ENCODE data around the gene CXCL10.

Gene CXCL10

DNA sequence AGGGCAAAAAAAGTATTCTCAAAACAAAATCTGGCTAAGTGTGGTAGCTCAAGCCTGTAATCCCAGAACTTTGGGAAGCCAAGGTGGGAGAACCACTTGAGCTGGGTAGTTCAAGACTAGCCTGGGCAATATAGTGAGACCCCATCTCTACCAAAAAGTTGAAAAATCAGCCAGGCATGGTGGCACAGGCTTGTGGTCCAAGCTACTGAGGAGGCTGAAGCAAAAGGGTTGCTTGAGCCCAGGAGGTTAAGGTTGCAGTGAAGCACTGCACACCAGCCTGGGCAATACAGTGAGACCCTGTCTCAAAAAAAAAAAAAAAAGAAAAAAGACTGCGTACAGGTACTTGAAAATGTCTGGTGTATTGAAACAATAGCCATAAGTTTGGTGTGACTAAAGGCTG lies 30.8 kb downstream of the CXCL10 start:
- no peak for DNase-seq (ENCODE audit: low read depth in 2 of 2)

DNA sequence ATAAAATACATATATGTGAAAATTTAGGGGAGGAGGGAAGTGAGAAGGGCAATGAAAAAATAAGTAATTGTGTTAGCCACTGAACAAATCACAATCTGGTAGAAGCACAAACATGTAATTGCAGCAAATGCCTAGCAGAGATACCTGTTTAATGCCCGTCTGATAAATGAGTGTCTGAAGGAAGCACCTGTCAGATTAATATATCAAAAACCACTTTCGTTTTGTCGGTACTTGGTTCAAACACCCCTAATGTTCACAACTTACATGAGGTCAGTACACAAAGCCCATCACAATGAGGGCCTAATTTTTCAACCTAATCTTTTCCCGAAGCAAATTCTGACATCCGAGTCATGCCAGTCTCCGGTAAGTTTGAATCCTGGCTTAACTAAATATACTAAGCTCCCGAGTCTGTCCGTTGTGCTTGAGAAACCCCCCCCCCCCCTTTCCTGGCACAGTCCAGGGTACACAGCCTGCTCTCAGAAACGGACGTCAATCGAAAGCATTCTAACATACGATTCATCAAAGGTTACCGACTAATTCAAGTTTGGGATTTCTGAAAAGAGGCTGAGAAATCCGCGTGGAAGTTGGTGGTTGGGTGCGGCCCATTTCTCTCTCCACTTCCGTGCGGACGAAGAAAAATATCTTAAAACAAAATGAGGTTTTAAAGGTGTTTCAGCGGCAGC lies 33.3 kb downstream of the CXCL10 start:
- no peak for DNase-seq (ENCODE audit: low read depth in 2 of 2)

DNA sequence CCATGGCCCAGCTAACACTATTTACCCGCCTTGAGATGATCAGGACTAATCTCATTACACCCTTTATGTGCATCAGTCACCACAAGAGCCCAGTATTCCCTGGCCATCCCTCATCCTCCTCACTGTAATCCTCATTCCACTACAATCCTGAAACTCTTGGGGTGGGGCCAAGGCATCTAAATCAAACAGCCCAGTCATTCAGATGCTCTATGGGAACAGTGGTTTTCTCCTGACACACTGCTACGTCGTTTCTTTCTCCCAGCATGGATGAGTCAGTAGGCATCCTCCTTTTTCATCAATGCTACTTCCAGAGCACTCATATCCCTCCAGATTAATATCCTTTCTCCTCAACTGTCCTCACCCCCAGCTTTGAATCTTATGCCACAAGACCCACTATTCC lies 38.2 kb downstream of the CXCL10 start:
- DNase-seq (ENCODE audit: low read depth in 2 of 2), result no peak

DNA sequence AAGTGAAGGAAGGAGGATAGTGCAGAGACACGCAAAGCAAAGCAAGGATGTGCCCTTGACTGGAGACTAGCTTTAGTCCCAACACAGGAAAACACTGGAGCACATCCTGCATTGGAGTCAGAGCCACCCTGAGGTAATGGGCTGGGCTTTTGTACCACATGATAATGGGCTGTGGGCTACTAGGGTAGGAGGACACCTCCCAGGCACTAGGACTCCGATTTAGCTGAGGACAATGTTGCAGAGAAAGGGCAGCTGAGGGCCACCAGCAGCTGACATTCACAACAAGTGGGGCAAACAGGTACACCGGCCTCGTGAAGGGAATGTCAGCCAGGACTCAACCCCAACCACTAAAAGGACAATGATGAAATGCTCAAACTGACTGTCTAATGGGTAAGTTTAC lies 42.7 kb downstream of the CXCL10 start:
- DNase-seq (ENCODE audit: low read depth in 2 of 2), result no peak

DNA sequence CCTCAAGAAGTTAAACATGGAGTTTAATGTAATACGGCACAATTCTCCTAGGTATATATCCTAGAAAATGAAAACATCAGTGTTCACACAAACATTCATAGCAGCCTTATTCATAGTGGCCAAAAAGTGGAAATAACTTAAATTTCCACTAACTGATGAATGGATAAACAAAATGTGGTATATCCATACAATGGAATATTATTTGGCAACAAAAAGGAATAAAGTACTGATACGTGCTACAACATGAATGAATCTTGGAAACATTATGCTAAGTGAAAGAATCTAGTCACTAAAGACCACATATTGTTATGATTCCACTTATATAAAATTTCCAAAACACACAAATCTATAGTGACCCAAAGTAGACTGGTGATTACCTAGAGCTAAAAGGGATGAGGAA lies 47.1 kb downstream of the CXCL10 start:
- no peak for DNase-seq (ENCODE audit: low read depth in 2 of 2)

DNA sequence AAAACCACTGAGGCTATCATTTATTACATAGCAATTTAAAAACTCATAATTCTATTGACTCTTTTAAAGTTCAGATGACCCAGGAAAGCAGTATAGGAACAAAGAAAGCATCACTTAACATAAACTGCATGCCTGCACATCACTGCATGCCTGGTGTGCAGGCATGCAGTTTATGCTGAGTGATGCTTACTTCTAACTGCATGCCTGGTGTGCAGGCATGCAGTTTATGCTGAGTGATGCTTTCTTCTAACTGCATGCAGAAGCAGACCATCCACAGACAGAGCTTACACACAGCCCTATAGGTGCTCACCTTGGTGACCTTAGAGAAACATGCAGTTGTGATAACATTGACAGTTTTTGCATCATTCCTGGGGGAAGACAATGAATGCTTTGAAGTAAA lies 49.5 kb downstream of the CXCL10 start:
- no peak for DNase-seq (ENCODE audit: low read depth in 2 of 2)
